HepG2 (cell line): Measurements from ENCODE around the gene FUZ. TPM values are rescaled to one million over a fixed set of nuclear protein-coding genes. Genes with fewer than 3 reads are reported as not detected.

ENCODE experiments used
- AGO1 ChIP-seq: fragments of 200-400 bp; formaldehyde crosslinking; IDR thresholded peaks from 2 replicates; pipeline ENCODE4 v1.6.1; 2017; ENCODE audit warnings: mild to moderate bottlenecking, low read depth, low read length, moderate library complexity; ENCODE audit not compliant: poor library complexity, severe bottlenecking
- BORCS8-MEF2B ChIP-seq: sonication (generic); formaldehyde crosslinking; IDR thresholded peaks from 2 replicates; pipeline ENCODE4 v1.8.0; 2022; ENCODE audit warnings: mild to moderate bottlenecking, missing genetic modification reagents
- E2F1 ChIP-seq: sonication (generic); formaldehyde crosslinking; IDR thresholded peaks from 2 replicates; pipeline ENCODE4 v1.5.0; 2020; ENCODE audit warnings: missing genetic modification reagents
- EED ChIP-seq: sonication (generic); formaldehyde crosslinking; IDR thresholded peaks from 2 replicates; pipeline ENCODE4 v1.5.0; 2020; ENCODE audit warnings: mild to moderate bottlenecking, missing genetic modification reagents
- HDAC2 ChIP-seq: sonication (generic); formaldehyde crosslinking; IDR thresholded peaks from 2 replicates; pipeline ENCODE4 v1.4.0; 2020; ENCODE audit warnings: missing genetic modification reagents
- IRF9 ChIP-seq: sonication (generic); formaldehyde crosslinking; IDR thresholded peaks from 2 replicates; pipeline ENCODE4 v1.8.0; 2022; ENCODE audit warnings: missing genetic modification reagents, mild to moderate bottlenecking, borderline replicate concordance
- MAX ChIP-seq: IDR thresholded peaks from 2 replicates; pipeline ENCODE4 v1.6.1; 2012; ENCODE audit warnings: inconsistent platforms
- MEF2D ChIP-seq: sonication (generic); formaldehyde crosslinking; IDR thresholded peaks from 2 replicates; pipeline ENCODE4 v1.5.1; 2020; ENCODE audit warnings: mild to moderate bottlenecking, missing genetic modification reagents
- MXD3 ChIP-seq: IDR thresholded peaks from 2 replicates; pipeline ENCODE4 v1.6.1; 2016; ENCODE audit warnings: mild to moderate bottlenecking, missing biosample characterization, missing genetic modification reagents
- MYC ChIP-seq: sonication (generic); formaldehyde crosslinking; IDR thresholded peaks from 2 replicates; pipeline ENCODE4 v1.9.0; 2021; ENCODE audit warnings: missing genetic modification reagents, borderline replicate concordance
- NKX3-1 ChIP-seq: sonication (generic); formaldehyde crosslinking; IDR thresholded peaks from 2 replicates; pipeline ENCODE4 v1.5.0; 2020; ENCODE audit warnings: missing genetic modification reagents
- PAF1 ChIP-seq: IDR thresholded peaks from 2 replicates; pipeline ENCODE4 v1.6.1; 2016; ENCODE audit warnings: missing genetic modification reagents, missing compliant biosample characterization
- PATZ1 ChIP-seq: sonication (generic); formaldehyde crosslinking; IDR thresholded peaks from 2 replicates; pipeline ENCODE4 v1.4.0; 2020; ENCODE audit warnings: missing genetic modification reagents
- ZNF564 ChIP-seq: sonication (generic); formaldehyde crosslinking; IDR thresholded peaks from 2 replicates; pipeline ENCODE4 v1.8.1; 2023; ENCODE audit warnings: mild to moderate bottlenecking, missing genetic modification reagents
- ZNF574 ChIP-seq: sonication (generic); formaldehyde crosslinking; IDR thresholded peaks from 2 replicates; pipeline ENCODE4 v1.4.0; 2020; ENCODE audit warnings: missing genetic modification reagents
- ZNF687 ChIP-seq: sonication (generic); formaldehyde crosslinking; IDR thresholded peaks from 2 replicates; pipeline ENCODE4 v1.5.1; 2020; ENCODE audit warnings: mild to moderate bottlenecking, missing genetic modification reagents, moderate library complexity
- polyA plus RNA-seq, 8 experiments: library from polyadenylated mRNA; depleted of rRNA in 3 of 8; stranded (reverse) in 7 of 8; unstranded in 1 of 8; fragments of >200 nt; fragmentation: Illumina TruSeq in 4 of 8; extraction: Trizol in 4 of 8; gene quantifications; 2 replicates each; pipeline versions ENCODE4 v1.2.1 to v1.2.3, GENCODE V29; 2011 to 2016; ENCODE audit warnings: low read depth in 4 of 8, missing spikeins in 1 of 8, mixed read lengths in 1 of 8; ENCODE audit not compliant: insufficient read depth in 1 of 8
- total RNA-seq, 5 experiments: library from RNA; depleted of rRNA; stranded (reverse); fragments of >200 nt; fragmentation: Illumina TruSeq; extraction: Trizol; gene quantifications; 2 replicates each; pipeline ENCODE4 v1.2.3, GENCODE V29; 2016; ENCODE audit warnings: low read depth in 1 of 5

FUZ gene
- total and polyA plus RNA-seq, 2 of the 13 experiments (the other 11 are each of a cell fraction or from before 2014, with no cell fraction given) = 0.08 TPM; not detected in 1

- TF ChIP-seq ZNF687 (CRISPR knock-in tag) (0 out of 2 replicates have a peak, but pooled peaks have one; percentile 16), IRF9 (0 out of 2 replicates have a peak, but pooled peaks have one; percentile 40), MEF2D (CRISPR knock-in tag) (no peak), ZNF564 (CRISPR knock-in tag) (no peak), MAX (peak; percentile 40), PATZ1 (CRISPR knock-in tag) (peak; percentile 59), PAF1 (CRISPR knock-in tag) (no peak), HDAC2 (0 out of 2 replicates have a peak, but pooled peaks have one; percentile 13), ZNF574 (CRISPR knock-in tag) (no peak), AGO1 (peak; percentile 67), MXD3 (peak; percentile 44; the same call in 1 of the 2 replicates), BORCS8-MEF2B (CRISPR knock-in tag) (peak; percentile 44; the same call in 1 of the 2 replicates), EED (CRISPR knock-in tag) (no peak), MYC (CRISPR knock-in tag) (peak; percentile 2; the same call in 1 of the 2 replicates), E2F1 (CRISPR knock-in tag) (no peak), NKX3-1 (CRISPR knock-in tag) (no peak)
These were observed 38.6 kb upstream of the FUZ start (continued) for GRCh38 chr19:49851456-49852259.
